ENCODE results near the gene PITX2. TPM values are rescaled to one million over a fixed set of nuclear protein-coding genes. Genes with fewer than 3 reads are reported as not detected.

Gene PITX2
- total RNA-seq (2022): not detected in 2 replicates
- percentile 6 among the genes with signal in this experiment for Bru-seq, nascent RNA
- BruChase-seq, experiment 1, labeled RNA remaining after a 6-hour chase: percentile 6 among the genes with signal in this experiment
- BruChase-seq, experiment 2, labeled RNA remaining after a 2-hour chase: percentile 4 among the genes with signal in this experiment
- long read RNA-seq: 0 reads

- H3K27ac Mint-ChIP-seq (ENCODE audit: unreplicated experiment): no peak within 1 kb of the TSS
- no TSS peak for BruUV-seq (replicated peaks)
- no peaks in the 10 kb centered on the region for H3K27me3 Mint-ChIP-seq (ENCODE audit: unreplicated experiment)
- CTCF ChIA-PET: interaction anchor here (0.6 kb wide), 1 partner anchor 1916 kb away, joined by 3 read pairs; no protein-coding TSS in a partner anchor
- no peak within 1 kb of the TSS for H3K4me3 Mint-ChIP-seq (ENCODE audit: low read depth, unreplicated experiment)
- TF ChIP-seq CTCF (IDR thresholded peaks at IDR 0.05; ENCODE audit: unreplicated experiment): no peak
- H3K36me3 Mint-ChIP-seq (ENCODE audit: insufficient read depth, unreplicated experiment): no peaks in the 10 kb centered on the region
- intact Hi-C loops (cut with micrococcal nuclease; ENCODE audit: unreplicated experiment): no loop called here
- no peak for DNase-seq
- no peaks in the 10 kb centered on the region for H3K4me1 Mint-ChIP-seq (ENCODE audit: low read depth, unreplicated experiment)
- no peaks in the 10 kb centered on the region for H3K9me3 Mint-ChIP-seq (ENCODE audit: low read depth, unreplicated experiment)
Observed at GRCh38 chr4:110622841-110623717, at the start of gene PITX2. Gene PITX2, minus strand, starts transcription at chr4:110623077. Its CDS starts 617 bp downstream, at chr4:110622460.

DNA sequence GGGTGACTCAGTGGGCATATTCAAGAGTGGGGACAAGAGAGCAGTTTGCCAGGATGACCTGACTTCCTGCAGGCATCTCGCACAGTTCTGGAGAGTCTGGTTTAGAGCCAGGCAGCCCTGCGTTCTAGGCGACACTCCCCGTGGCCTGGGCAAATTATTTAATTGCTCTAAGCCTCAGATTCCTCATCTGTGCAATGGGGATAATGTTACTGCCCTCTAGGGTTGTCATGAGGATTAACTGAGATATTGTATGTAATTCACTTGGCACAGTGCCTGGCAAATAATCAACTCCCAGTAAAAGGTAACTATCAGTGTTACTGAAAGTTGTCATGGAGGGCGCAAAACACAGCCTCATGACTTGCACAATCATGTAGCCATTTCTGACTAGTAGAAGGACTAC lies 48.8 kb upstream of the PITX2 start:
- TF ChIP-seq CTCF (IDR thresholded peaks at IDR 0.05; ENCODE audit: unreplicated experiment): no peak
- Mint-ChIP-seq H3K4me1 (ENCODE audit: low read depth, unreplicated experiment) (no peaks in the 10 kb centered on the region), H3K4me3 (ENCODE audit: low read depth, unreplicated experiment) (no peak overlapping the region), H3K27me3 (ENCODE audit: unreplicated experiment) (no peaks in the 10 kb centered on the region), H3K27ac (ENCODE audit: unreplicated experiment) (no peak overlapping the region), H3K9me3 (ENCODE audit: low read depth, unreplicated experiment) (no peaks in the 10 kb centered on the region), H3K36me3 (ENCODE audit: insufficient read depth, unreplicated experiment) (no peaks in the 10 kb centered on the region)
- intact Hi-C loops (cut with micrococcal nuclease; ENCODE audit: unreplicated experiment): no loop called here
- CTCF ChIA-PET: no interaction called here
- no TSS peak for BruUV-seq (replicated peaks)
- no peak for DNase-seq

- no TSS peak for BruUV-seq (replicated peaks)
- CTCF ChIA-PET: no interaction called here
- TF ChIP-seq CTCF (IDR thresholded peaks at IDR 0.05; ENCODE audit: unreplicated experiment): no peak
- H3K27ac Mint-ChIP-seq (ENCODE audit: unreplicated experiment): no peak overlapping the region
- intact Hi-C loops (cut with micrococcal nuclease; ENCODE audit: unreplicated experiment): no loop called here
- peaks cover under 1% of the 10 kb centered on the region for H3K4me1 Mint-ChIP-seq (ENCODE audit: low read depth, unreplicated experiment)
- H3K9me3 Mint-ChIP-seq (ENCODE audit: low read depth, unreplicated experiment): no peaks in the 10 kb centered on the region
- no peak overlapping the region for H3K4me3 Mint-ChIP-seq (ENCODE audit: low read depth, unreplicated experiment)
- H3K36me3 Mint-ChIP-seq (ENCODE audit: insufficient read depth, unreplicated experiment): no peaks in the 10 kb centered on the region
- no peak for DNase-seq
- no peaks in the 10 kb centered on the region for H3K27me3 Mint-ChIP-seq (ENCODE audit: unreplicated experiment)
Observed at GRCh38 chr4:110669663-110670062, 46.8 kb upstream of the PITX2 start.

DNA sequence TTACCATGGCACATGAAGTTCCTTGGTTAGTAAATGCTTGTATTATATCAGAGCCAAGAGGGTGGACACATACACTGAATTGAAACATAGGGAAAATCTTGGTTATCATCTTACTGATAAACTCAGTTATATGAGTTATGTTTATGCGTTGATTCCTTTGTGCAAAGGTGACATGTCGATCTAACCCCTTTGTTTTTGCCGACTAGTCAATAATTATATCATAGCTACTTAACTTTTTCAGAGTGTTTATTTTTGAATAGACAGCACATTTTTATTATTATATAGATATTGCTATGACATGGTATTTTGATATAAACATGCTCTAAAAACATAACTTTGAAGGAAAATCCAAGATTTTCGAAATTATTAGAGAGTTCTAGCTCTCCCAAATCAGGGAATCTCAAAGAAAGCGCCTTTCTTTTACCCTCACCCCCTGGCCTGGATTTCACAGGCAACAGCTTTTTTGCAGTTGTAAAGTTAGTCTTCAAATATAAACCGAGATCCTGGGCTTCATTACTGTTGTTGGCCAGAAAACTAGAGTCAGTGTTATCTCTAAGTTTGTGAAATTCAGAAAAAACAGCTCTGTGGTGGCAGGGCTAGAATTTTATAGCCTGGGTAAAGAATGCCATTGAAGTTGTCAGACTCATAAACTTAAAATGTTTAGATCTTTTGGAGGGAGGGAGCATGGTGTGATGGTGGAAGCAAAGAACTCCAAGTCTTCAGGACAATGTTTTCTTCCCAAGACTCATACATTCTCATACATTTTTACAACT lies 45.8 kb upstream of the PITX2 start:
- intact Hi-C loops (cut with micrococcal nuclease; ENCODE audit: unreplicated experiment): no loop called here
- no peak overlapping the region for H3K4me3 Mint-ChIP-seq (ENCODE audit: low read depth, unreplicated experiment)
- peaks cover 11% of the 10 kb centered on the region for H3K4me1 Mint-ChIP-seq (ENCODE audit: low read depth, unreplicated experiment)
- H3K27ac Mint-ChIP-seq (ENCODE audit: unreplicated experiment): no peak overlapping the region
- DNase-seq: no peak
- CTCF ChIA-PET: interaction anchor here (0.7 kb wide), 1 partner anchor 291 kb away, joined by 3 read pairs; no protein-coding TSS in a partner anchor
- H3K9me3 Mint-ChIP-seq (ENCODE audit: low read depth, unreplicated experiment): no peaks in the 10 kb centered on the region
- BruUV-seq (replicated peaks): no TSS peak
- no peaks in the 10 kb centered on the region for H3K36me3 Mint-ChIP-seq (ENCODE audit: insufficient read depth, unreplicated experiment)
- no peak for TF ChIP-seq CTCF (IDR thresholded peaks at IDR 0.05; ENCODE audit: unreplicated experiment)
- H3K27me3 Mint-ChIP-seq (ENCODE audit: unreplicated experiment): no peaks in the 10 kb centered on the region
